ENCODE data around the gene ZCCHC10.
A peak's percentile ranks its signal among the peaks of the same experiment; 100 is the strongest.
"Not testable (repeated sequence)": the region's sequence is repeated elsewhere in the genome, so short reads cannot be mapped to it uniquely, and the experiment has no call there.

ZCCHC10 gene

GRCh38 chr5:133025804-133026663 lies at the start of gene ZCCHC10:
TSS of gene ZCCHC10 (minus strand) at chr5:133026549. CDS start at chr5:133026537, 12 bp downstream.
- peak; percentile 89 for DNase-seq

- DNase-seq = no peak
Measured at GRCh38 chr5:133075572-133076536, 49.5 kb upstream of the ZCCHC10 start.

- no peak for DNase-seq
Measured at GRCh38 chr5:133072021-133072420, 45.7 kb upstream of the ZCCHC10 start.

GRCh38 chr5:133066045-133066444 lies 39.7 kb upstream of the ZCCHC10 start:
- no peak for DNase-seq

- no peak for DNase-seq
Measured at GRCh38 chr5:133065471-133065870, 39.1 kb upstream of the ZCCHC10 start.

GRCh38 chr5:133063965-133064364 lies 37.6 kb upstream of the ZCCHC10 start:
- no peak for DNase-seq

GRCh38 chr5:133062276-133062675 lies 35.9 kb upstream of the ZCCHC10 start:
- no peak for DNase-seq

GRCh38 chr5:133059621-133060020 lies 33.3 kb upstream of the ZCCHC10 start:
- no peak for DNase-seq

GRCh38 chr5:133056891-133057290 lies 30.5 kb upstream of the ZCCHC10 start:
- DNase-seq = no peak

- no peak for DNase-seq
Measured at GRCh38 chr5:133054697-133055471, 28.5 kb upstream of the ZCCHC10 start.

- DNase-seq = no peak
Measured at GRCh38 chr5:133053448-133053847, 27.1 kb upstream of the ZCCHC10 start.

GRCh38 chr5:133052317-133053175 lies 26.2 kb upstream of the ZCCHC10 start:
- no peak for DNase-seq

GRCh38 chr5:133051542-133052316 lies 25.4 kb upstream of the ZCCHC10 start, which contains the start of gene HSPA4:
TSS of gene HSPA4 (plus strand) at chr5:133052013. CDS start at chr5:133052251, 238 bp downstream.
- peak; percentile 96 for DNase-seq

- DNase-seq = no peak
Measured at GRCh38 chr5:133051061-133051541, 24.8 kb upstream of the ZCCHC10 start.

GRCh38 chr5:133050521-133050920 lies 24.2 kb upstream of the ZCCHC10 start:
- DNase-seq = no peak

- DNase-seq = no peak
Measured at GRCh38 chr5:133049726-133050048, 23.3 kb upstream of the ZCCHC10 start.

GRCh38 chr5:133048993-133049725 lies 22.8 kb upstream of the ZCCHC10 start:
- no peak for DNase-seq

GRCh38 chr5:133047404-133047803 lies 21.1 kb upstream of the ZCCHC10 start:
- DNase-seq = no peak

- DNase-seq = not testable (repeated sequence)
Measured at GRCh38 chr5:133046560-133046959, 20.2 kb upstream of the ZCCHC10 start.

GRCh38 chr5:133041910-133042309 lies 15.6 kb upstream of the ZCCHC10 start:
- DNase-seq = no peak

Data from NCI-H1092 (cell line).